Measurements from ENCODE around the gene PDLIM1.

GRCh38 chr10:95276367-95277200 is 14.2 kb downstream of the PDLIM1 start:
- no peak for TF ChIP-seq ZBTB7A (CRISPR knock-in tag; IDR thresholded peaks at IDR 0.05)
- TF ChIP-seq ZNF142 (CRISPR knock-in tag; IDR thresholded peaks at IDR 0.05) = no peak
- TF ChIP-seq ZNF264 (CRISPR knock-in tag; IDR thresholded peaks at IDR 0.05) = no peak
- no peak for TF ChIP-seq ZNF747 (CRISPR knock-in tag; IDR thresholded peaks at IDR 0.05; ENCODE audit: borderline replicate concordance)
- TF ChIP-seq SNAPC5 (CRISPR knock-in tag; IDR thresholded peaks at IDR 0.05; ENCODE audit: borderline replicate concordance) = no peak
